ENCODE measurements around the gene CTSK.
"Not testable (repeated sequence)": the region's sequence is repeated elsewhere in the genome, so short reads cannot be mapped to it uniquely, and the experiment has no call there.

The CTSK gene

DNA sequence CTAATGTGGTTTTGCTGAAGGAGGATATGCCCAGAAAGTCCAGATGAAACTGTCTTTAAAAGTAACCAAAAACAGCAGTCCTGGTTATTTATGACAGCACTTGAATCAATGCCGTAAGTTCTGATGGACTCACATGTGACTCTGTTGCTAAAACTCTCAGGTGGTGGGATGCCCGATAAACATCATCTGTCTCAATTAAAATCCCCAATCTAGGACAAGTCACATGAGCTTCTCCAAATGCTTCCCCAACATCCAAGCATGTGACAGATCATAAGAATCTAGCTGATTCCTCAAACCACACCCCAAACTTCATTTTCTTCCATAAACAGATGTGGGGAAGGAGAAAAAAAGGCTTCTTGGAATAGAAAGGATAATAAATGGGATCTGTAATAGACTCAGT lies 786 bp upstream of the CTSK start:
- DNase-seq, result no peak
- intact Hi-C loops (cut with DNase I), result no loop called here

- no peak for DNase-seq
- intact Hi-C loops (cut with DNase I), result no loop called here
Observed at GRCh38 chr1:150807249-150808023, 624 bp downstream of the CTSK start.

GRCh38 chr1:150805899-150806298 lies 2.2 kb downstream of the CTSK start:
- intact Hi-C loops (cut with DNase I), result no loop called here

GRCh38 chr1:150804671-150805070 lies 3.4 kb downstream of the CTSK start:
- no peak for DNase-seq
- intact Hi-C loops (cut with DNase I), result no loop called here

More at GRCh38 chr1:150805899-150806298, 2.2 kb downstream of the CTSK start:
- no peak for DNase-seq

DNA sequence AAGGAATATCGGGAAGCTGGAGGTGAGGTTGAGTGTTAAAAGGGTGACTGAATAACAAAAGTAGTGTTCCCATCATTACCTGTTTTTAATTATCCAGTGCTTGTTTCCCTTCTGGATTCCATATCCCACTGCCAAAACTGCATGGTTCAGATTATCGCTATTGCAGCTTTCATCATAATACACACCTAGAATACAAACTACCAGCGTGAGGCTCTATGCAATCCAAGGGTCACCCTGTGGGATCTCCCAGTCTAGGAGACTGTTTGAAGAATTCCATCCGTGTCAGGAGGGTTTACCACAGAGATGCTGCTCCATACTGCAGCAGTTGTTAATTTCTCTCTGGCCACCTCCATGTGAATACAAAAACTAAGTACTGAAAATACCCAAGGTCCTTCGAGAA lies 9.0 kb downstream of the CTSK start:
- intact Hi-C loops (cut with DNase I), result no loop called here
- DNase-seq, result no peak

DNA sequence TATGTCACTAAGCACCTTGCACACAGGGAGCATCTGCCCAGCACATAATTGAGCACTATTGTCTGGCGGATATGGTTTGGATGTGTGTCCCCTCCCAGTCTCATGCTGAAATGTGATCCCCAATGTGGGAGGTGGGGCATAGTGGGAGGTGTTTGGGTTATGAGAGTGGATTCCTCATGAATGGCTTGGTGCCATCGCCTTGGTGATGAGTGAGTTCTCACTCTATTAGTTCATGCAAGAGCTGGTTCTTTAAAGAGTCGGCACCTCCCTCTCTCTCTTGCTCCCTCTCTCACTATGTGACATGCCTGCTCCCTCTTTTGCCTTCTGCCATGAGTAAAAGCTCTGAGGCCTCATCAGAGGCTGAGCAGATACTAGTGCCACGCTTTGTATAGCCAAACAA lies 9.5 kb downstream of the CTSK start:
- intact Hi-C loops (cut with DNase I), result no loop called here
- DNase-seq, result no peak

GRCh38 chr1:150796374-150796773 lies 11.7 kb downstream of the CTSK start:
- no peak for DNase-seq
- intact Hi-C loops (cut with DNase I), result no loop called here

DNA sequence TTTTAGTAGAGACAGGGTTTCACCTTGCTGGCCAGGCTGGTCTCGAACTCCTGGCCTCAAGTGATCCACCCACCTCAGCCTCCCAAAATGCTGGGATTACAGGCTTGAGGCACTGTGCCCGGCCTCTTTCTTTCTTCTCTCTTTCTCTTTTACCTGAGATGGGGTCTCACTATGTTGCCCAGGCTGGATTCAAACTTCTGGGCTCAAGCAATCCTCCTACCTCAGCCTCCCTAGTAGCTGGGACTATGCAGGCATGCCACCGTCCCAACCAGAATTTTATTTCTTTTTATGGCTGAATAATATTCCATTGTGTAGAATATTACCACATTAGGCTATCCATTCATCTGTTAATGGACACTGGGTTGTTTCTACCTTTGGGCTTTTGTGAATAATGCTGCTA lies 14.3 kb downstream of the CTSK start:
- DNase-seq; intact Hi-C loops (cut with DNase I): not testable (repeated sequence)

DNA sequence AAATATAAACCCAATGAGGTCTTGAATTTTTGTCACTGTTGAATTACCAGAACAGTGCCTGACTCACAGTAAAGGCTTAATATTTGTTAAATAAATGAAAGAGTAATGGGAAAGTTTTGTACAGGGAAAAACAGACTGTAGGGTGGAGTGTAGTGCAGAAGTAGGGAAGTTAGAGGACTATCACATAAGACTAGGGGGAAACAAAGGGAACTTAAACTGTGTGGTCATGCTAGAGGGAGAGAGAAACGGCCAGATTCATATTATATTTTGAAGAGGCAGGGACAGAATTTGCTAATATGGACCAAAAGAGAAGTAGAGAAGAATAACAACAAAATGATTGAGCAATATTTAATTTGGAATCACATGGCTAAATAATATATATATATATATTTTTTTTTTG lies 14.8 kb downstream of the CTSK start:
- intact Hi-C loops (cut with DNase I), result no loop called here
- DNase-seq, result no peak

DNA sequence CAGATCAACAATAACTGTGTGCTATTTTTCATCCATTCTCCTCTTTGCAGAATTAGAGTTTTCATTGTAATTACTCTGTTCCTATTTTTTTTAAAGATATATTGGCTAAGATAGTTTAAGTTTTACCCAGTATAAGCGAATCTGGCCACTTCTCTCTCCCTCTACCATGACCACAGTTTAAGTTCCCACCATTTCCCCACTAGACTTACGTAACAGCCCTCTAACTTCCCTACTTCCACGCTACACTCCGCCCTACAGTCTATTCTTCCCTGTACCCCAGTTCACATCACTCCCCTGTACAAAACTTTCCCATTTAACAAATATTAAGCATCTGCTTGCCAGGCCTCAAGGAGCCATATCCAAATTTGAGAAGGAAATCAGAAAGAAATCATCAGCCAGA lies 16.5 kb downstream of the CTSK start:
- intact Hi-C loops (cut with DNase I), result no loop called here

DNA sequence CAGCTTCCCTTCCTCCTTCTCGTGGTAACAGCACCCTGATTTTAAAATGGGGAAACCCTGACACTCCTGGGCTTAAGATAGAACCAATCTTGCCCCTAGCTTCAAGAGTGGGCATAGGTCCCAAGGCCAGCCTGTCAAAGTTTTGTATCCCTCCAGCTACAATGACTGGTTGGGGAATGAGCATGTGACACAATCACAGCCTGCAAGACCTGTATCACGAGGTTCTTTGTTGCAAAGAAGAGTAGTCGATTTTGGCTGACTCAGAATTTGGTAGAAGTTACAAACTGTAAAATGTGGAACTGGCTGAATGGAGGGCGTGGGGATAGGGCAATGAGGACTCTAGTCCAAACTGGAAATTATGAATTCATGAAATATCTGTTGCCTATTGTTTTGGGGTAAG lies 18.7 kb downstream of the CTSK start:
- intact Hi-C loops (cut with DNase I), result no loop called here
- DNase-seq, result peak in 10 of 42 donors; percentile 9 to 50 (median 14)

More for the DNA sequence above, 16.5 kb downstream of the CTSK start:
- no peak for DNase-seq

DNA sequence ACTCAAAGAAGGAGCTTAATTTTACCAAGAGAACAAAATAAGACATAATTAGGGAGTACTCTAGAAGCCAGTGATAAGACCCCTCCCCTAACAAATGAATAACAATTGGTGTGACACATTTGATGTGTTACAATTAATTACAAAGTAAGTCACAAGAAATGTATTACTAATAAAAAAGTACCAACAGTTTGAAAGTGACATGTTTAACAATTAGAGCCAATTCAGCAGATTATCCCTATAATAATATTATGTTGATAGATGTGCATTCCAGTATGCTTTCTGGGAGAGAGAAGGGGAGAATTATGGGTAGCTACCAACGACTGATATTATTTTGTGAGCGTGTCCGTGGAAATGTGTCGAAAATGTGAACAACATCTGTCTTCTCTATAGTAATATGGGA lies 19.1 kb downstream of the CTSK start:
- intact Hi-C loops (cut with DNase I), result no loop called here
- no peak for DNase-seq

GRCh38 chr1:150787455-150787854 lies 20.6 kb downstream of the CTSK start:
- no peak for DNase-seq
- intact Hi-C loops (cut with DNase I), result no loop called here

GRCh38 chr1:150780510-150780909 lies 27.6 kb downstream of the CTSK start:
- intact Hi-C loops (cut with DNase I), result no loop called here
- no peak for DNase-seq

DNA sequence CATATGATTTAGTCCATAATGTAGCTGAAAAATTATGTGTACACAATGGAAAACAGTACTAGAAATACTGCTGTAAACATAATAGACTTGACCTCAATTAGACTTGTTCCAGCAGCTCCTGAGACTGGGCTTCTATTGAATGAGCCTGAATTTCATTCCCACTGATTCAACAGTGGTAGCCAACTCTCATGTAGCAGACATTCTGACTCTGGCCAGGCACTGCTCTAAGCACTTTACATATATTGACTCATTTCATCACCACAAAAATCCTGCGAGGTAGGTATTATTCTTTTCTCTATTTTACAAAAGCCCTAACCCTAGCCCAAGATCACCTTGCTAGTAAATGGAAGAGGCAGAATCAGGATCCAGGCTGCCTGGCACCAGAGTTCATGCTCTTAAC lies 29.7 kb downstream of the CTSK start:
- no peak for DNase-seq
- intact Hi-C loops (cut with DNase I), result no loop called here

DNA sequence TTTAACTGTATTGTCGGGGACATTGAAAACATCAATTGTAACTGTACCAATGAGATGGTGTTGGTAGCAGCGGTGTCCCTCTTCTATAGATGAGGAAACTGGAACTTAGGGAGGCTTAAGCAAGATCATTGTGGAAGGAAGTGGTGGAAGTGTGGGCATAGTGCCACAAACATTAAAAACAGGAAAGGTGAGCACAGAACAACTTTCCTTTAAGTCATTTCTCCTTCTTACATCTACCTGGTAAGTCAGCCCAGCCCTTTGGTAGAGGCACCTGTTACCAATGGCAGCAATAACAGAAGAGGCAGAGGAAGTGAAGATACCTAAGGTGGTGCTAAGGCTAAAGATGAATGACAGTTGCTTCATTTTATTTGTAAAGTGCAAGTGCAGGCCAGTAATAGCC lies 30.5 kb downstream of the CTSK start:
- intact Hi-C loops (cut with DNase I), result no loop called here
- no peak for DNase-seq

DNA sequence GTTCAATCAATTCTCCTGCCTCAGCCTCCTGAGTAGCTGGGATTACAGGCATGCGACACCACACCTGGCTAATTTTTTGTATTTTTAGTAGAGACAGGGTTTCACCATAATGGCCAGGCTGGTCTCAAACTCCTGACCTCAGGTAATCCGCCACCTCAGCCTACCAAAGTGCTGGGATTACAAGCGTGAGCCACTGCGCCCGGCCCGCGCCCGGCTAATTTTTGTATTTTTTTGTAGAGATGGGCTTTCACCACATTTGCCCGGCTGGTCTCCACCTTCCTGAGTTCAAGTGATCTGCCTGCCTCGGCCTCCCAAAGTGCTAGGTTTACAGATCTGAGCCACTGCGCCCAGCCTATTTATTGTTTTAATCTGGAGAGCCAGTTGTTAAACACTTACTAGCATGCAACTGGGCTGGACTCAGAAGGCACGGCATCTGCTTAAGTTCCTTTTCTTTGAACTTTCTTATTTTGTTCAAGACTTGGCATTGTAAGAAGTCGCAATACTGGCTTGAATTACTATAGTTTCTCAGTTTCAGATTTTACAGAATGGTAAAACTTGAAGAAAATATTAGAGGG lies 32.0 kb downstream of the CTSK start:
- DNase-seq, result not testable (repeated sequence)

DNA sequence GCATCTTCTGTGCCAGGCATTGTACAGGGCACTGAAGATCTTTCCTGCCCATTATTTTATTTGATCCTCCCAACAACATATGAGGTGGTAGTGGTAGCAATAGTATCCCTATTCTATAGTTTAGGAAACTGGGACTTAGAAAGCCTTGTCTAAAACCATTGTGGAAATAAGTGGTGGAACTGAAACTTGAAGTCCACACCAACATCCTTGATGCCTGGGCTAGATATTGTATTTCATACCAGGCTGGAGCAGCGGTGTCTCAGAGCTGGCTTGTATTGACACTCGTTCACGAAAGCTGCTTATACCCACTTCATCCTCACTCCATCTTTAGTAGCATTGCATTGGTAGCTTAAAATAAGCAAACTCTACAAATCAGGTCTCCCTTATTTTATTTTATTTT lies 32.8 kb downstream of the CTSK start:
- intact Hi-C loops (cut with DNase I), result no loop called here
- no peak for DNase-seq

More for the DNA sequence above, 32.0 kb downstream of the CTSK start:
- intact Hi-C loops (cut with DNase I), result not testable (repeated sequence)

DNA sequence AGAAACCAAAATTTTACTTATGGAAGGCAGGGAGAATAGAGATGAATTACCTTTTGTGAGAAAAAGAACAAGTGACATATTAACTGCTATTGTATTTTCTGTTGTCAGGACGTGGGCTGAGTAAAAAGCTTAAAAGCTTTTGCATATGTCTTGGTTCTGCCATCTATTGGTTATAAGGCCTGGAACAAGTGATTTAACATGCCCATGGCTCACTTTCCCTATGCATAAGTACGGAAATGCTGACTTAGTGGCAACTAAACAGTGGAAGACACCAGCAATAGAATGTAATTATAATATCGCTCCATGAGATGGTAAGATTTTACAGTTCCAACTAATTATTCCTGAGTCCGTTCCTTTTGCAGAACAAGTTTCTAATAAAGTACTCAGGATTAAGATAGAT lies 35.7 kb downstream of the CTSK start:
- DNase-seq, result no peak
- intact Hi-C loops (cut with DNase I), result no loop called here

- intact Hi-C loops (cut with DNase I), result not testable (repeated sequence)
Observed at GRCh38 chr1:150767704-150768103, 40.4 kb downstream of the CTSK start.

GRCh38 chr1:150765977-150766301 lies 42.1 kb downstream of the CTSK start:
- intact Hi-C loops (cut with DNase I); DNase-seq: not testable (repeated sequence)

More at GRCh38 chr1:150767704-150768103, 40.4 kb downstream of the CTSK start:
- not testable (repeated sequence) for DNase-seq

Data from head of caudate nucleus (tissue), 42 donors.